ENCODE data around the gene FXYD1.
"Not testable (repeated sequence)": the region's sequence is repeated elsewhere in the genome, so short reads cannot be mapped to it uniquely, and the experiment has no call there.

Gene FXYD1

GRCh38 chr19:35138305-35138892 is at the start of gene FXYD1:
Gene FXYD1 (plus strand): TSS chr19:35138824. CDS start chr19:35140080, 1,256 bp downstream.
- in situ Hi-C loops (cut with MboI; ENCODE audit: low sequenced_read_pairs) = no loop called here

DNA sequence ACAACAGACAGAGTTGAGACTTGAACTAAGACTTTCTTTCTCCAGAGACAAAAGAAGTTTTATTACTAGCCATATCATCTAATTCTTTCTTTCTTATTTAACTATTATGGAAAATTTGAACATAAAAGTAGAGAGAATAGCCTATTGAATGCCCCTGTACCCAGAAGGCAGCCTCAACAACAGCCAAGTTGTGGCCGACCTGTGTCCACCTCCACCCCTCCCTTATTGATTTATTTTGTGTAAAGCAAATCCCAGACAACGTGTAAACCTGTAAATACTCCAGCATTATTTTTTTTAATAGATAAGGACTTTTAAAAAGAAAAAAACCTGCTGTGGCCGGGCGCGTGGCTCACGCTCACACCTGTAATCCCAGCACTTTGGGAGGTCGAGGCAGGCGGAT is 49.1 kb upstream of the FXYD1 start:
- in situ Hi-C loops (cut with MboI; ENCODE audit: low sequenced_read_pairs) = no loop called here

DNA sequence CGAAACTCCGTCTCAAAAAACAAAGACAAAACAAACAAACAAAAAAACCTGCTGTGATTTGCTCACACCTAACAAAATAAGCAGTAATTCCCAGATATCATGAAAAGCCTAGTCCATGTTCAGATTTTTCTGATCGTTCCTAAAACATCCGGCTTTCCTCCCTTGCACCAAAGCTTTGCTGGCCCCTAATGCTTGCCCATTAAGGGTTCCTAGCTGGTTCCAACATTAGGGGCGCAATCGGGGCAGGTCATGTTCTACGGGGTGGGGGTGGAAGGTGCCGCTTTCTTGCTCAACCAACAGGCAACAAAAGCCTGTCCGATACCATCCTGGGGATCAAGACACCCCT is 48.5 kb upstream of the FXYD1 start:
- in situ Hi-C loops (cut with MboI; ENCODE audit: low sequenced_read_pairs) = no loop called here

- in situ Hi-C loops (cut with MboI; ENCODE audit: low sequenced_read_pairs) = no loop called here
Measured at GRCh38 chr19:35090506-35091214, 48.0 kb upstream of the FXYD1 start.

DNA sequence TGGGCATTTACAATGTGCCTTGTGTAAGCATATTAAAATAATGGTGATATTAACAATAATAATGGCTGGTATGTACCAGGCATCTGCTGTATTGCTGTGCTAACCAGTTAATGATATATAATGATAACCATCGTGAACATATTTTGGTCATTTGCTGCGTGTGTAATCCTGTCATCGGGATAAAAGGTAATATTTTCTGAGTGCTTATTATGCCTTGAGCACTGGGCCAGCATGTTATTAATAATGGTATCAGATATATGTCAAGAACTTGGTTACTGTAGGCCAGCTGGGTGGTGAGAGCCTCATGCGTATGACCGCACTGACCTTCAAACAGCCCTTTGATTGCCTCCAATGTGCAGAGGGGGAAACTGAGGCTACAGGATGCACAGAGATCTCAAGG is 45.2 kb upstream of the FXYD1 start:
- in situ Hi-C loops (cut with MboI; ENCODE audit: low sequenced_read_pairs) = no loop called here

- in situ Hi-C loops (cut with MboI; ENCODE audit: low sequenced_read_pairs) = no loop called here
Measured at GRCh38 chr19:35093941-35094647, 44.5 kb upstream of the FXYD1 start.

- in situ Hi-C loops (cut with MboI; ENCODE audit: low sequenced_read_pairs) = no loop called here
Measured at GRCh38 chr19:35094656-35095055, 44.0 kb upstream of the FXYD1 start.

GRCh38 chr19:35095667-35096368 is 42.8 kb upstream of the FXYD1 start:
- in situ Hi-C loops (cut with MboI; ENCODE audit: low sequenced_read_pairs) = no loop called here

GRCh38 chr19:35098413-35099049 is 40.1 kb upstream of the FXYD1 start:
- in situ Hi-C loops (cut with MboI; ENCODE audit: low sequenced_read_pairs) = no loop called here

- in situ Hi-C loops (cut with MboI; ENCODE audit: low sequenced_read_pairs) = no loop called here
Measured at GRCh38 chr19:35099155-35099896, 39.3 kb upstream of the FXYD1 start.

DNA sequence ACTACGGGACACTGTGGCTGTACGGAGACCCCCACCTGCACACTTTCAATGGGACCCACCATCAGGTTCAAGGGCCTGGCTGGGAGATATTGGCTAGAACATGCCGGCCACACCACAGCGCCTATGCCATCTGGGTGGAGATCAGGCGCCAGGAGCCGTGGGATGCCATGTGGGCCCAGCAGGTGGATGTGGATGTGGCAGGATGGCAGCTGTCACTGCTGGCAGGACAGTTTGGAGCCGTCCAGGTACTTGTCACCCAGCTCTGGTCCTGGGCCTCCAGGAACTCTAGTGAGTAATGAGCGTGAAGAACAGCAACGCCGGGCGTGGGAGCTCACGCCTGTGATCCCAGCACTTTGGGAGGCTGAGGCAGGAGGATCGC is 38.7 kb upstream of the FXYD1 start:
- in situ Hi-C loops (cut with MboI; ENCODE audit: low sequenced_read_pairs) = no loop called here

- in situ Hi-C loops (cut with MboI; ENCODE audit: low sequenced_read_pairs) = no loop called here
Measured at GRCh38 chr19:35100588-35101533, 37.8 kb upstream of the FXYD1 start.

GRCh38 chr19:35101949-35102348 is 36.7 kb upstream of the FXYD1 start:
- in situ Hi-C loops (cut with MboI; ENCODE audit: low sequenced_read_pairs) = not testable (repeated sequence)

- in situ Hi-C loops (cut with MboI; ENCODE audit: low sequenced_read_pairs) = not testable (repeated sequence)
Measured at GRCh38 chr19:35103614-35104013, 35.0 kb upstream of the FXYD1 start.

GRCh38 chr19:35104361-35104760 is 34.3 kb upstream of the FXYD1 start:
- in situ Hi-C loops (cut with MboI; ENCODE audit: low sequenced_read_pairs) = no loop called here

- in situ Hi-C loops (cut with MboI; ENCODE audit: low sequenced_read_pairs) = no loop called here
Measured at GRCh38 chr19:35105047-35105410, 33.6 kb upstream of the FXYD1 start.

DNA sequence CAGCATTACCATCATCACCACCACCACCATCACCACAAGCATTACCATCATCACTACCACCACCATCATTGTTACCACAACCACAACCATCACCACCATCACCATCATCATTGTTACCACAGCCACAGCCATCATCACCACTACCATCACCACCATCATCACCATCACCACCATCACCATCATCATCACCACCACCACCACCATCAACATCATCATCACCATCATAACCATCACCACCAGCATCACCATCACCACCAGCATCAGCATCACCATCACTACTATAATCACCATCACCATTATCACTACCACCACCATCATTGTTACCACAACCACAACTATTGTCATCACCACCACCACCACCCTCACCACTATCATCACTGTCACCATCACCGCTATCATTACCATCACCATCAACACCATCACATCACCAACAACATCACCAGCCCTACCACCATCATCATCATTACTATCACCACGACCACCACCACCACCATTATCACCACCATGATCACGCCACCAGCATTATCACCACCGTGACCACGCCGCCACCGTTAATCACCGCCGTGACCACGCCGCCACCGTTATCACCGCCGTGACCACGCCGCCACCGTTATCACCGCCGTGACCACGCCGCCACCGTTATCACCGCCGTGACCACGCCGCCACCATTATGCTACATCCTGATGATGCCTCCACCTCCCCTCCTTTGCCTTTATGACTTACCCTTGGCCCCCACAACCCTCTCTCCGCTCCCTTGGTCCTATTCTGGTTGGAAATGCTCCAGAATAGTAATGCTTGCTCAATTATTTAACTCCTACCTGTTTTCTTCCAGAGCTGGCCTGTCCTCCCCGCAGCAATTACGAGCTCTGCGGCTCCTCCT is 33.0 kb upstream of the FXYD1 start:
- in situ Hi-C loops (cut with MboI; ENCODE audit: low sequenced_read_pairs) = no loop called here

- in situ Hi-C loops (cut with MboI; ENCODE audit: low sequenced_read_pairs) = no loop called here
Measured at GRCh38 chr19:35106291-35106583, 32.4 kb upstream of the FXYD1 start.

Data from HL-60/S4 treated with retinoic acid at 250 ng/mL for 4 days and 3 days (cell line).